ENCODE data around the gene HEXA.

GRCh38 chr15:72369964-72370363 lies 5.8 kb downstream of the HEXA start:
- TF ChIP-seq CTCF (optimal IDR thresholded peaks at IDR 0.05 in 1 of 3, IDR thresholded peaks at IDR 0.05 in 1 of 3, conservative IDR thresholded peaks at IDR 0.05 in 1 of 3; ENCODE audit: extremely low read depth in 1 of 3, insufficient read depth in 2 of 3, low read length in 3 of 3) (no peak), EZH2 (IDR thresholded peaks at IDR 0.05; ENCODE audit: low read length) (no peak)

Data from keratinocyte (primary cell).